HL-60 (cell line): ENCODE data around the gene CHST3.

Experiments used
- CTCF ChIP-seq: IDR thresholded peaks from one replicate; pipeline ENCODE4 v1.5.1; 2011; ENCODE audit warnings: low read length, control low read depth, inconsistent platforms; ENCODE audit not compliant: insufficient read depth
- GABPA ChIP-seq: IDR thresholded peaks from 2 replicates; pipeline ENCODE4 v1.6.1; 2012; ENCODE audit warnings: low read depth
- POLR2AphosphoS5 ChIP-seq: IDR thresholded peaks from 2 replicates; pipeline ENCODE4 v1.6.1; 2012; ENCODE audit warnings: low read depth
- SPI1 ChIP-seq: IDR thresholded peaks from 2 replicates; pipeline ENCODE4 v1.6.1; 2012; ENCODE audit warnings: low read depth, mild to moderate bottlenecking, borderline replicate concordance

GRCh38 chr10:71924771-71925170 is 39.4 kb upstream of the CHST3 start:
- TF ChIP-seq CTCF (no peak), POLR2AphosphoS5 (no peak), SPI1 (no peak), GABPA (no peak)
